ENCODE results near the gene CD151.

CD151 gene

GRCh38 chr11:875203-875602 is 42.5 kb downstream of the CD151 start:
- TF ChIP-seq CTCF (IDR thresholded peaks at IDR 0.05; ENCODE audit: low read depth, low read length, missing control alignments): no peak
- no peak overlapping the region for H3K4me3 ChIP-seq (replicated peaks; ENCODE audit: low read depth, low read length)
- no peak for DNase-seq (ENCODE audit: extremely low read depth, low read depth)

GRCh38 chr11:875769-876301 is 43.1 kb downstream of the CD151 start:
- DNase-seq (ENCODE audit: extremely low read depth, low read depth): no peak
- no peak for TF ChIP-seq CTCF (IDR thresholded peaks at IDR 0.05; ENCODE audit: low read depth, low read length, missing control alignments)
- H3K4me3 ChIP-seq (replicated peaks; ENCODE audit: low read depth, low read length): no peak overlapping the region

- no peak for TF ChIP-seq CTCF (IDR thresholded peaks at IDR 0.05; ENCODE audit: low read depth, low read length, missing control alignments)
- H3K4me3 ChIP-seq (replicated peaks; ENCODE audit: low read depth, low read length): no peak overlapping the region
- DNase-seq (ENCODE audit: extremely low read depth, low read depth): no peak
Observed at GRCh38 chr11:876545-876944, 43.8 kb downstream of the CD151 start.

- TF ChIP-seq CTCF (IDR thresholded peaks at IDR 0.05; ENCODE audit: low read depth, low read length, missing control alignments): no peak
- H3K4me3 ChIP-seq (replicated peaks; ENCODE audit: low read depth, low read length): no peak overlapping the region
- no peak for DNase-seq (ENCODE audit: extremely low read depth, low read depth)
Observed at GRCh38 chr11:877565-877964, 44.8 kb downstream of the CD151 start.

- H3K4me3 ChIP-seq (replicated peaks; ENCODE audit: low read depth, low read length): no peak overlapping the region
- no peak for TF ChIP-seq CTCF (IDR thresholded peaks at IDR 0.05; ENCODE audit: low read depth, low read length, missing control alignments)
- no peak for DNase-seq (ENCODE audit: extremely low read depth, low read depth)
Observed at GRCh38 chr11:880447-880846, 47.7 kb downstream of the CD151 start.

GRCh38 chr11:882596-882995 is 49.8 kb downstream of the CD151 start:
- DNase-seq (ENCODE audit: extremely low read depth, low read depth): no peak
- TF ChIP-seq CTCF (IDR thresholded peaks at IDR 0.05; ENCODE audit: low read depth, low read length, missing control alignments): no peak
- no peak overlapping the region for H3K4me3 ChIP-seq (replicated peaks; ENCODE audit: low read depth, low read length)

GRCh38 chr11:883527-883926 is 50.8 kb downstream of the CD151 start:
- TF ChIP-seq CTCF (IDR thresholded peaks at IDR 0.05; ENCODE audit: low read depth, low read length, missing control alignments): no peak
- no peak overlapping the region for H3K4me3 ChIP-seq (replicated peaks; ENCODE audit: low read depth, low read length)
- no peak for DNase-seq (ENCODE audit: extremely low read depth, low read depth)
